Body of pancreas (tissue), 4 donors: ENCODE results near the gene ELF2.
"Not testable (repeated sequence)": the region's sequence is repeated elsewhere in the genome, so short reads cannot be mapped to it uniquely, and the experiment has no call there.

ENCODE experiments used
- CTCF ChIP-seq, 7 experiments: fragments of 450-650 bp in 4 of 7; fragments of 200-600 bp in 3 of 7; sonication (generic) in 3 of 7; IDR thresholded peaks; one replicate each; pipeline ENCODE4 v1.5.1; 2016 to 2019; ENCODE audit warnings: antibody characterized with exemption in 7 of 7
- POLR2A ChIP-seq, 3 donors: fragments of 450-650 bp; IDR thresholded peaks; one replicate each; pipeline ENCODE4 v1.6.1; 2016; ENCODE audit warnings: antibody characterized with exemption in 3 of 3, mild to moderate bottlenecking in 2 of 3

GRCh38 chr4:139114795-139115194, 62.2 kb downstream of the ELF2 start:
- not testable (repeated sequence) for TF ChIP-seq CTCF, POLR2A (IDR thresholded peaks at IDR 0.05)
